Tibial nerve (tissue), 4 donors: Measurements from ENCODE around the gene F7.

Experiments
- CTCF ChIP-seq, 5 experiments: fragments of 200-600 bp in 3 of 5; fragments of 450-650 bp in 2 of 5; sonication (generic) in 3 of 5; IDR thresholded peaks; one replicate each; pipeline ENCODE4 v1.5.1; 2016 to 2019; ENCODE audit warnings: antibody characterized with exemption in 5 of 5, mild to moderate bottlenecking in 3 of 5, moderate library complexity in 2 of 5
- EP300 ChIP-seq, 2 donors: sonication (generic); formaldehyde crosslinking; IDR thresholded peaks; one replicate each; pipeline ENCODE4 v1.6.1; 2017; ENCODE audit warnings: antibody characterized with exemption in 2 of 2, mild to moderate bottlenecking in 1 of 2
- POLR2A ChIP-seq, 2 donors: fragments of 450-650 bp; IDR thresholded peaks; one replicate each; pipeline ENCODE4 v1.6.1; 2017; ENCODE audit warnings: antibody characterized with exemption in 2 of 2, mild to moderate bottlenecking in 2 of 2, moderate library complexity in 2 of 2

GRCh38 chr13:113145496-113145895 is 39.9 kb downstream of the F7 start:
- no peak for TF ChIP-seq POLR2A (IDR thresholded peaks at IDR 0.05)
- TF ChIP-seq CTCF (IDR thresholded peaks at IDR 0.05), result no peak
- TF ChIP-seq EP300 (IDR thresholded peaks at IDR 0.05), result no peak
